Astrocyte (in vitro differentiated cells and primary cell): Measurements from ENCODE around the gene NCK2. TPM values are rescaled to one million over a fixed set of nuclear protein-coding genes. Genes with fewer than 3 reads are reported as not detected.

ENCODE experiments used
- DNase-seq: peaks from one replicate; pipeline ENCODE4 v3.0.0-alpha.2; 2010; ENCODE audit warnings: low read depth
- FAIRE-seq: peaks from 2 replicates; lab custom pipeline; 2011; peaks lifted over from hg19 to GRCh38; lab: Jason Lieb, UNC
- H2AFZ ChIP-seq: 2 replicates; pipeline ENCODE4 v1.6.0; 2012; ENCODE audit warnings: low read depth, low read length, inconsistent platforms
- H3K27ac ChIP-seq: 2 replicates; pipeline ENCODE4 v1.5.1; 2011; ENCODE audit warnings: low read depth, low read length, inconsistent platforms
- H3K27me3 ChIP-seq: 2 replicates; pipeline ENCODE4 v1.6.0; 2011; ENCODE audit warnings: low read length, inconsistent platforms; ENCODE audit not compliant: insufficient read depth
- H3K36me3 ChIP-seq: 2 replicates; pipeline ENCODE4 v1.5.1; 2011; ENCODE audit warnings: low read length, inconsistent platforms; ENCODE audit not compliant: insufficient read depth
- H3K4me1 ChIP-seq: 2 replicates; pipeline ENCODE4 v1.5.1; 2011; ENCODE audit warnings: low read length, inconsistent platforms; ENCODE audit not compliant: insufficient read depth
- H3K4me2 ChIP-seq: 2 replicates; pipeline ENCODE4 v1.6.0; 2012; ENCODE audit warnings: low read length, inconsistent platforms
- H3K4me3 ChIP-seq: 2 replicates; pipeline ENCODE4 v1.5.1; 2011; ENCODE audit warnings: low read depth, mild to moderate bottlenecking, low read length, inconsistent platforms; ENCODE audit not compliant: insufficient read depth
- H3K79me2 ChIP-seq: 2 replicates; pipeline ENCODE4 v1.6.0; 2012; ENCODE audit warnings: mild to moderate bottlenecking, low read length, inconsistent platforms; ENCODE audit not compliant: insufficient read depth
- H3K9ac ChIP-seq: 2 replicates; pipeline ENCODE4 v1.6.0; 2012; ENCODE audit warnings: mild to moderate bottlenecking, low read length, inconsistent platforms
- H3K9me3 ChIP-seq: 2 replicates; pipeline ENCODE4 v1.5.1; 2012; ENCODE audit warnings: low read depth, mild to moderate bottlenecking, low read length, inconsistent platforms; ENCODE audit not compliant: insufficient read depth
- H4K20me1 ChIP-seq: 2 replicates; pipeline ENCODE4 v1.6.0; 2012; ENCODE audit warnings: low read length, inconsistent platforms; ENCODE audit not compliant: insufficient read depth
- H3K27ac Mint-ChIP-seq: one replicate; pipeline ENCODE4 v1.8.0; 2021; ENCODE audit warnings: mild to moderate bottlenecking, mixed read lengths; ENCODE audit not compliant: unreplicated experiment
- H3K27me3 Mint-ChIP-seq: one replicate; pipeline ENCODE4 v1.8.0; 2021; ENCODE audit warnings: low read depth, mixed read lengths; ENCODE audit not compliant: unreplicated experiment
- H3K36me3 Mint-ChIP-seq: one replicate; pipeline ENCODE4 v1.8.0; 2021; ENCODE audit warnings: low read depth, mixed read lengths; ENCODE audit not compliant: unreplicated experiment
- H3K4me1 Mint-ChIP-seq: one replicate; pipeline ENCODE4 v1.8.0; 2021; ENCODE audit warnings: low read depth, mixed read lengths; ENCODE audit not compliant: unreplicated experiment
- H3K4me3 Mint-ChIP-seq: one replicate; pipeline ENCODE4 v1.8.0; 2021; ENCODE audit warnings: mild to moderate bottlenecking, moderate library complexity, mixed read lengths; ENCODE audit not compliant: unreplicated experiment
- H3K9me3 Mint-ChIP-seq: one replicate; pipeline ENCODE4 v1.8.0; 2021; ENCODE audit warnings: mild to moderate bottlenecking, mixed read lengths; ENCODE audit not compliant: unreplicated experiment
- EZH2 ChIP-seq: IDR thresholded peaks from 2 replicates; pipeline ENCODE4 v1.6.1; 2012; ENCODE audit warnings: mild to moderate bottlenecking, low read length, inconsistent platforms; ENCODE audit not compliant: insufficient read depth
- total RNA-seq: library from RNA; stranded (reverse); gene quantifications from 2 replicates; pipeline ENCODE4 v1.2.1, GENCODE V29; 2021
- TF ChIP-seq, protein P1 (sequence below): IDR thresholded peaks from 2 replicates; pipeline ENCODE4 v1.5.1; 2011; ENCODE audit warnings: low read depth, mild to moderate bottlenecking, inconsistent platforms, low read length, moderate library complexity; ENCODE audit not compliant: insufficient read depth

NCK2 gene
- total RNA-seq, 1 donor from 2014 or later = 61.6 TPM

DNA sequence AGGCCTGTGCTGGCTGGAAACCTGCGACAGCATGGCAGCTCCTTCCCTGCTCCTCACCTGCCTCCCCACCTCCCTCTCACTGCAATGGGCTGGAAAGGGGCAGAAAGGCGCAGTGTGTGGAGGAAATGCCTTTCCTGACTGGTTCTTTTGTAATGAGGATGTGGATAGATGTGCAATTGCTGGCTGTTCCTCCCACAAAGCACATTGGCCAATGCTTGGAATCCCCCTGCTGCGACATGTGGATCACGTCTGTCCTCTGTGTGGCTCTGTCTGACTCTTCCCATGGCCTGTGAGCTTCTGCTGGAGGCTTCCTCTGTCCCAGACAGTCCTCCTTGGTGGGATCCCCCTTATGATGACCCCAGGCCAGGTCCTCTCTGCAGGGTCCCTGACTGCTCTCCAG, 172.5 kb downstream of the NCK2 start:
- DNase-seq (no peak), FAIRE-seq (no peak)
- Histone ChIP-seq H3K9me3 (peaks cover 9% of the 10 kb centered on the region), H3K4me1 (no peaks in the 10 kb centered on the region), H4K20me1 (no peaks in the 10 kb centered on the region), H3K9ac (no peak overlapping the region), H3K4me3 (no peak overlapping the region), H3K4me2 (no peak overlapping the region), H3K27ac (no peak overlapping the region), H3K79me2 (no peaks in the 10 kb centered on the region), H3K36me3 (no peaks in the 10 kb centered on the region), H2AFZ (no peak overlapping the region), H3K27me3 (no peaks in the 10 kb centered on the region)
- H3K9me3 Mint-ChIP-seq = peaks cover 13% of the 10 kb centered on the region
- peaks cover 2% of the 10 kb centered on the region for H3K36me3 Mint-ChIP-seq
- H3K27ac Mint-ChIP-seq = no peak overlapping the region
- H3K4me1 Mint-ChIP-seq = no peaks in the 10 kb centered on the region
- no peaks in the 10 kb centered on the region for H3K27me3 Mint-ChIP-seq
- TF ChIP-seq, protein P1, sequence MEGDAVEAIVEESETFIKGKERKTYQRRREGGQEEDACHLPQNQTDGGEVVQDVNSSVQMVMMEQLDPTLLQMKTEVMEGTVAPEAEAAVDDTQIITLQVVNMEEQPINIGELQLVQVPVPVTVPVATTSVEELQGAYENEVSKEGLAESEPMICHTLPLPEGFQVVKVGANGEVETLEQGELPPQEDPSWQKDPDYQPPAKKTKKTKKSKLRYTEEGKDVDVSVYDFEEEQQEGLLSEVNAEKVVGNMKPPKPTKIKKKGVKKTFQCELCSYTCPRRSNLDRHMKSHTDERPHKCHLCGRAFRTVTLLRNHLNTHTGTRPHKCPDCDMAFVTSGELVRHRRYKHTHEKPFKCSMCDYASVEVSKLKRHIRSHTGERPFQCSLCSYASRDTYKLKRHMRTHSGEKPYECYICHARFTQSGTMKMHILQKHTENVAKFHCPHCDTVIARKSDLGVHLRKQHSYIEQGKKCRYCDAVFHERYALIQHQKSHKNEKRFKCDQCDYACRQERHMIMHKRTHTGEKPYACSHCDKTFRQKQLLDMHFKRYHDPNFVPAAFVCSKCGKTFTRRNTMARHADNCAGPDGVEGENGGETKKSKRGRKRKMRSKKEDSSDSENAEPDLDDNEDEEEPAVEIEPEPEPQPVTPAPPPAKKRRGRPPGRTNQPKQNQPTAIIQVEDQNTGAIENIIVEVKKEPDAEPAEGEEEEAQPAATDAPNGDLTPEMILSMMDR = no peak
- TF ChIP-seq EZH2 = no peak
- no peak overlapping the region for H3K4me3 Mint-ChIP-seq

DNA sequence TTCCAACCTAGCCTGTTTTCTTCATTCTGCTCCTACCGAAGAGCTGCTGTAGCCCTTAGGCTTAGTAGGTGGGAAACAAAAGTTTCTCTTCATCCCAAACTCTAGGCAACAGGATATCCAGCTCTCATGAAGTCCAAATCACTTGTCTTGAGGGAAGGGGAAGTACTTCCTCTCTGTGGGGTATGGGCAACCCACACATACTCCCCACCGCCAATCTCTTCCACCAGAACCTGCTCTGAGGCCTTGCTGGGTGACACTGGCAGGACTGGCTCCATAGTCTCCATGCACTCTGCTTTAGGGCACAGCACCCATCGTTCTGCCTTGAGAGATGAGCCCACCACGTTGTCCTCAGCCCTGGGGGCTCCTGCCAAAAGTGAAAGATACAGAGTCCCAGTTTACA, 173.0 kb downstream of the NCK2 start:
- Histone ChIP-seq H3K27ac (no peak overlapping the region), H3K36me3 (no peaks in the 10 kb centered on the region), H3K4me1 (no peaks in the 10 kb centered on the region), H3K4me3 (no peak overlapping the region), H3K4me2 (no peak overlapping the region), H3K79me2 (no peaks in the 10 kb centered on the region), H2AFZ (no peak overlapping the region), H3K27me3 (no peaks in the 10 kb centered on the region), H3K9me3 (peaks cover 9% of the 10 kb centered on the region), H4K20me1 (no peaks in the 10 kb centered on the region), H3K9ac (no peak overlapping the region)
- Mint-ChIP-seq H3K36me3 (peaks cover 2% of the 10 kb centered on the region), H3K4me3 (no peak overlapping the region), H3K27ac (no peak overlapping the region), H3K27me3 (no peaks in the 10 kb centered on the region), H3K4me1 (no peaks in the 10 kb centered on the region), H3K9me3 (peaks cover 12% of the 10 kb centered on the region)
- FAIRE-seq (no peak), DNase-seq (no peak)
- TF ChIP-seq EZH2 = no peak
- TF ChIP-seq, protein P1 = no peak

GRCh38 chr2:105919191-105919811, 174.6 kb downstream of the NCK2 start:
- no peak overlapping the region for H3K4me3 ChIP-seq
- H2AFZ ChIP-seq = no peak overlapping the region
- Mint-ChIP-seq H3K4me3 (no peak overlapping the region), H3K4me1 (no peaks in the 10 kb centered on the region), H3K27ac (no peak overlapping the region), H3K9me3 (peaks cover 8% of the 10 kb centered on the region), H3K27me3 (peaks cover 2% of the 10 kb centered on the region), H3K36me3 (peaks cover 2% of the 10 kb centered on the region)
- H4K20me1 ChIP-seq = no peaks in the 10 kb centered on the region
- no peaks in the 10 kb centered on the region for H3K27me3 ChIP-seq
- H3K4me1 ChIP-seq = no peaks in the 10 kb centered on the region
- DNase-seq (no peak), FAIRE-seq (no peak)
- H3K9ac ChIP-seq = no peak overlapping the region
- no peaks in the 10 kb centered on the region for H3K79me2 ChIP-seq
- TF ChIP-seq EZH2 = no peak
- TF ChIP-seq, protein P1 = no peak
- H3K36me3 ChIP-seq = no peaks in the 10 kb centered on the region
- no peak overlapping the region for H3K27ac ChIP-seq
- no peak overlapping the region for H3K4me2 ChIP-seq
- peaks cover 7% of the 10 kb centered on the region for H3K9me3 ChIP-seq
